Muscle of arm (tissue), 12 donors: Measurements from ENCODE around the gene CDH5. TPM values are rescaled to one million over a fixed set of nuclear protein-coding genes. Genes with fewer than 3 reads are reported as not detected.

Experiments used
- DNase-seq: peaks from one replicate; pipeline ENCODE4 v3.0.0-alpha.2; 2013
- polyA plus RNA-seq, 12 donors: library from polyadenylated mRNA; unstranded; fragments of 120-200 nt; gene quantifications; one replicate each; pipeline ENCODE4 v1.2.1, GENCODE V29; 2013; ENCODE audit not compliant: insufficient read length in 12 of 12

CDH5 gene
- polyA plus RNA-seq, 12 donors = 77.8 to 91.5 (median 84.1) TPM; not detected in 1

DNA sequence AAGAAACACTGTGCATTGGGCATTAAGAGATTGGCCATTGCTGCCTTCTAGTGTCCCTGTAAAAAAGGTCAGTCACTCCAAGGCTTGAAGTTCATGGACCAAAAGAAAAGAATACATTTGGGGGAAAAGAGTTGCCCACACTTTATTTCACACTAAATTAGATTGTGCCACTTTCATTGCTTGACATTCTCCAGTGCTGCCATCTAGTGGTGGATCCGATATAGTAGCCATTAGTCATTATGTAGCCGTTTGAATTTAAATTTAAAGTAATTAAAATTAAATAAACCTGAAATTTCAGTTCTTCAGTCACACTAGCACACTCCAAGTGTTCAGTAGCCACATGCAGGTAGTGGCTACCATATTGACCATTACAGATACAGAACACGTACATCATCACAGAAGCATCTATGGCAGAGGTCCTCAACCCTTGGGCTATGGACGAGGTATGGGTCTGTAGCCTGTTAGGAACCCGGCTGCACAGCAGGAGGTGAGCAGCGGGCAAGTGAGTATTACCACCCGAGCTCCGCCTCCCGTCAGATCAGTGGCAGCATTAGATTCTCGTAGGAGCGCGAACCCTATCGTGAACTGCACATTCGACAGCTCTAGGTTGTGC, 21.9 kb upstream of the CDH5 start:
- no peak for DNase-seq

DNA sequence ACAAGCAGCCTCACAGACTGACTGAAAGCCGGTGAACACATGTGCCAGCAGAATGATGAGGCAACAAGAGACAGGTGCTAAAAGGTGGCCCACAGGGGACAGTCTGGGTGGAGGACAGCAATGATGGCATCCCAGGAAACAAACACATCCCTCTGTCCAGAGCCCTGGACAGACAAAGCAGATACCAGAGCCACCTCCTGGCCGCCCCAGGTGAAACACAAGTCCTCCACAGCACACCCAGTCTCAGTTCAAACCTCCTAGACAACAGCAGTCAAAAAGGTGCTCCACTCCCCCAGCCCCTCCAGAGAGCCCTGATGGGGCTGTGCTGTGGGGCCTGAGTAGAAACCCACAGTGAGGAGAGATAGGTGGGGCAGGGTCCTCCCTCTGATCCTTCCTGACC, 20.3 kb upstream of the CDH5 start:
- DNase-seq = no peak

DNA sequence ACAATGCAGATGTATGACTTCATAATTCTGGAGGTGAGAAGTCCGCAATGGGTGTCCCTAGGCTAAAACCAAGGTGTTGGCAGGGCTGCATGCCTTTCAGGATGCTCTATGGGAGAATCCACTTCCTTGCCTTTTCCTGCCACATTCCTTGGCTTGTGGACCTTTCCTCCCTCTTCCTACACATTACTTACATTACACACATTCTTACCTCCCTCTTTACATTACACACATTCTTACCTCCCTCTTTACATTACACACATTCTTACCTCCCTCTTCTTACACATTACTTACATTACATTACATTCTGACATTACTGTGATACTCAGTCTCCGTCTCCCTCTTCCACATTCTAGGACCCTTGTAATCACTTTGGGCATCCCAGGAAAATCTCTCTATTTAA, 14.2 kb upstream of the CDH5 start:
- DNase-seq = no peak

DNA sequence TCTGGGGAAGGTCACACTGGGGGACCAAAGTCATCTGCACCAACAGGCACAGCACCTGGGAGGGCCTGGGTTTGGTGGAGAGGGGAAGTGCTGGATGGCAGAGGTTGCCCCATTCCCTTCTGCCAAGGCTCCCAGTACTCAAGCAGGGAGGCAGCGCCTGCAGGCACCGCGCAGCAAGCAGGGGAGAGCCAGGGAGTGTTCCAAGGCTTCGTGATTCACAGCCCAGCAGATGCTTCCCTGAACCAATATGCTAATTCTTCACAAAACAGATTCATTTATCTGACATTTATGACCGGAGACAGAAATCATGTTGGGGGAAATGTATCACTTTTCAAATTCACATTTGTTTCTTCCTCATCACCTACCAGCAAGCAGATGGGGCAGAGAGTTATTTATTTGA, 13.4 kb upstream of the CDH5 start:
- DNase-seq = no peak

DNA sequence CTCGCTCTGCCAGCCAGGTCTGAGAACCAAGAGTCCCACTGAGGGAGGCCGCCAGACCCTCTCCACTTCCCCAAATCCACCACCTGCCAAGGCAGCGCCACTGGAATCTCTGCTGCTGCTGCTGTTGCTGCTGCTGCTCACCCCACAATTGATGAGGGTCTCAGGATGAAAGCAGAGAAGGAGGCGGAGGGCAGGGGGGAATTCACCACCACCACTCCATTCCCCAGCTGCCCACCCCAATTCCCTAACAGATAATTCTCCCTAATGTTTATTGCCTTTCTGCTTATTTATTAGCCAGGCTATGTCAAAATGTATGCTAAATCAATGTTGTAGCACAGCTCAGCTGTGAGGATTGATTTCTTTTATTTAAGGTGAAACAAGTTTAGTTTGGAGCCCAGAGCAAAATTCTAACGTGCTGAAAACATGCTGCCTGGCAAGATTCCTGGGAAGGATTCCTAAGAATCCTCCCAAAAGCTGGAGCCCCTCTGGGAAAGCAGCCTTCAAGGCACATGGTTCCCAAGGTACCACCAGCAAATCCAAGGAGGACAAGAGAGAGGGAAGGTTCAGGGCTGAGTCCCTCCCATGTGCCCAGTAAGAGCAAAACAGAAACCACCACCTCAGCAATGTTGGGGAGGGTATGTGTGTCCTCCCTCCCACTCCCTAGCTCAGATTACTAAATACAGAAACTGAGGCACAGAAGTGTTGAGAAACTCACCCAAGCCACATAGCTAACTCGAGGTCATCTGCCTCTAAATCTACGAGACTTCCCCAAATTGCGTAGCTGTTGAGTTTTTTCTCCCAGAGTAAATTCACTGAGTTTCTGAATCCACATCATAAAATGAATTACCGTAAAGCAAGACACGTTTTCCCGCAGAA, 12.2 kb upstream of the CDH5 start:
- no peak for DNase-seq

DNA sequence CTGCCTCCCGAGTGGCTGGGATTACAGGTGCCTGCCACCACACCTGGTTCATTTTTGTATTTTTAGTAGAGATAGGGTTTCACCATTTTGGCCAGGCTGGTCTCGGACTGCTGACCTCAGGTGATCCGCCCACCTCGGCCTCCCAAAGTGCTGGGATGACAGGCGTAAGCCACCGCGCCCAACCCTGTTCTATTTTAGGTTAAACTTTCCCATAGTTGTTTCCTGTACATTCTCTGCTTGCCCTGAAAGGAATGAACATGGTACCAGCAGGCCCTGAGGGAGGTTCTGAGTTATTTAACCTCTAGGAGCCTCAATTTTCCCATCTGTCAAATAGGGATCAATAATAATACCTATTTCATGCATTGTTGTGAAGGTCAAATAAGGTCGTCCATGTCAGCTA, 11.0 kb upstream of the CDH5 start:
- no peak for DNase-seq

DNA sequence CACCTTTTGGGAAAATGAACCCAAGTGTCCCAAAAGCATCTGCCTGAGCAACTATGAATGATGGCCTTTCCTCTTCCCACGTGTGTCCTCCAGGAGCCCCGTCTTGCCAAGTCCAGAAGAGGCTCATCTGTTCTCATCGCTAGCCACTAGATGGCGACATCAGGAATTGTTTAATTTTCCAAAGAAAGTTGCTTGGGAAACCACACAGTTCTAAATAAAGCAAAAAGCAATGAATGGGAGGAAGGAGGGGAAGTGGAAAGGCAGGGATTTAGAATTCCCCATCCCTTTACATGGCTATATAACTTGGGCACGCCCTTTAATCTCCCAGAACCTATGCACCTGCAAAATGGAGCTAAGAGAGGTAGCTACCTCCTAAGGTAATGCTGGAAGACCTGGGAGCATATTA, 9.0 kb upstream of the CDH5 start:
- peak; percentile 89 for DNase-seq

DNA sequence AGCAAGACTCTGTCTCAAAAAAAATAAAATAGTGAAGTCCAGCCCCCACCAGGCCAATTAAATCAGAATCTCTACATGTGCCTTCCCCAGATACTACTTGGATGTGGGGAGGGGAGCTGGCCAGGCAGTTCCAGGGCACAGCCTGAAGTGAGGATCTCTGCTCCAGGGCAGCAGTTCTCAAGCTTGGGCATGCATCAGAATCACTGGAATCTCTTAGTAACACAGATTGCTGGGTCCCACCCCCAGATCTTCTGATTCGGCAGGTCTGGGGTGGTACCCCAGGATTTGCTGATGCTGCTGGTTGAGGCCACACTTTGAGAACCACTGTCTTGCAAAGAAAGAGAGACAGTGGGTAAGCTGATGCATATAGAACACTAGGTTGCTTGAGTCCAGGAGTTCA, 8.3 kb upstream of the CDH5 start:
- no peak for DNase-seq

DNA sequence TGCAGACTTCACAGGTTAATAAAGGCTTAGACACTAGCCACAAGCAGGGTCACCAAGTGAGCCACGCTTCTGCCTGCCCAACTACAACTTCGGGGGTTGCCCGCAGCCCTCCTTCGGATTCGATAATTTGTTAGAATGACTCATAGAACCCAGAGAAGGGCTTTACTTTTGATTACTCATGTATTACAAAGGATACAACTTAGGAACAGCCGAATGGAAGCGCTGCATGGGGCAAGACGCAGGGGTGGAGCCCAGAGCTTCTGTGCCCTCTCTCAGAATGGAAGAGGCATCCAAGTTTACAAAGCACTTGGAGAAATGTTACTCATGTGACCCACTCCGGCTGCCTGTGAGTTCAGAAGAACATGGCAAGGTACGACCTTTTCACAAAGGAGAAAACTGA, 7.5 kb upstream of the CDH5 start:
- DNase-seq = no peak

DNA sequence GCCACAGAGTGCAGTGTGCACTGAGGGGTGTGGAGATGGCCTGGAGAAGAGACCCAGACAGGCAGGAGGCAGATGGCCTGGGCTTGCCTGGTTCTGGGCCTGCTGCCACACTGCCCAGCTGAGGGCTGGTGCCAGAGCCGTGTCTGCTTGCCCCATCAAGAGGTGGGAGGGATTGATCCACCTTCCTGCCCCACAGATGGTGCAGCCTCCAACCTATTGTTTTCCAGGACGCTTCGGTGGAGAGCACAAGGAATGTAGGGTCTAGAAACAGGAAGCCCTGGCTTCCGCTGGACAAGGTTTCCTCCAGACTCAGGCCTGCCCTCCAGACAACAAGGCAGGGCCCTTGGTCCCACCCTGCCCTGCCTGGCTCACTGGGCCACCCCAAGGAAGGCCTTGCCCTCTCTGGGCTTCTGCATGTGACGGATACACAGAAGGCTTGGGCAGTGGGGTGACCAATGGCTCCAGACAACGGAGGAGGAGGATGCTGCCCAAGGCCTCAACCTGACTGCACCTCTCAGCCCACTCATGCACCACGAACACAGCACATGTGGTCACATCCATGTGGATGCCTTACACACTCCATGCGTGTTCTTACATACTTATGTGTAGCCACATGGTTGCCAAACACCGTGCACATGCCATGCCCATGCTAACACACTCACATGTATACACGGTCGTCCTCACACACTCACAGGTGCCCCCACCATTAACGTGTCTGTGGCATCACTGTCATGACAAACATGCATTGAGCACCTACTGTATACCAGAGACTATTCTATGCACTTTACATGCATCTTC, 6.5 kb upstream of the CDH5 start:
- no peak for DNase-seq

DNA sequence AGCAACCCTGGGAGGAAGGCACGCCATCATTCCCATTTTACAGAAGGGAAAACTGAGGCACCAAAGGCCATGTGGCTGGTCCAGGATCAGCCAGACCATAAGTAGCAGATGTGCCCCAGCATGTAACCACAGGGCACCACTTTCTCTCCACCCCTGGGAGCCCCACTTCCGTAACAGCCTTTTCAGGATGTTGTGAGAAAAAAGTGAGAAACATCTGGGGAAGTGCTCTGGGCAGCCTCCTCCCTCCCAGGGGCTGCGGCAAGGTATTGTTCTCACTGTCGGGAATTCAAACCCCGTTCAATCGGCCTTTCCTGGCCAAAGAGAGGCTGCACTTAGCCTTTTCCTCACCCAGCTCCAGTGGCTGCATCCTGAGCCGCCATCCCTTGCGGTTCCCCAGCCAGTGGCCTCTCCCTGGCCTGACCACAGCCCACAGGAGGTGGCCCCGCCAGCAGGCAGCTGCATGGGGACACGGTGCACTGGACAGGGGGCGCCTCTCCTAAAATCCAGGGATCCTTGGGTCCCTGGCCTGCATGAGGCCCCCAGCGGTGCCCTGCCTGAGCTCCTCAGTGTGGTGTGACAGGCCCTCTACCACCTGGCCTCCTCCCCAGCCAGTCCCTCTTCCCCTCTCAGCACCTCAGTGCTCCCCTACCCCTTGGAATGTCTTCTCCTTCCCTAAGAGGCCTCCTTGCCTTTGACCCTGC, 5.7 kb upstream of the CDH5 start:
- DNase-seq = no peak

DNA sequence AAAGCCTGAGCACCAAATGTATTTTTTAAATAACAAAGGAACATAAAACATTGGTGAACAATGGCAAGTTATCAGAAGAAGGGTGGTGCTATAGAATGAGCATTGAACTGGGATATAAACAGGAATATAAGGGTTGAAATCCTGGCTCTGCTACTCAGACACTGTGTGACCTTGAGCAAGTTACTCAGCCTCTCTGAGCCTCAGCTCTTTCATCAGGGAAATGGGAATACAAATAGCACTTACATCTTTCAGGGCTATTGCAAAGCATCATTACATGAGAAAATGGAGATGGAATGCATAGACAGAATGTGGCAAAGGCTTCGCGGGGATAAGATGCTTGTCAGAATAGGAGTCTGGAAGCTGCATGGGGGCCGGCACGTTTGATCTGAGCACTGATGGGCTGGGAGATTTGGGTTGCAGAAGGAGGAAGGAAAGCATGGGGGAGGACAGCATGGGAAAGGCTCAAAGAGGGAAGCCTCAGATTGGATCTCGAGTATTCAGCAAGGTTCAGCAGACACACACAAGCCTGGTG, 4.8 kb upstream of the CDH5 start:
- no peak for DNase-seq

DNA sequence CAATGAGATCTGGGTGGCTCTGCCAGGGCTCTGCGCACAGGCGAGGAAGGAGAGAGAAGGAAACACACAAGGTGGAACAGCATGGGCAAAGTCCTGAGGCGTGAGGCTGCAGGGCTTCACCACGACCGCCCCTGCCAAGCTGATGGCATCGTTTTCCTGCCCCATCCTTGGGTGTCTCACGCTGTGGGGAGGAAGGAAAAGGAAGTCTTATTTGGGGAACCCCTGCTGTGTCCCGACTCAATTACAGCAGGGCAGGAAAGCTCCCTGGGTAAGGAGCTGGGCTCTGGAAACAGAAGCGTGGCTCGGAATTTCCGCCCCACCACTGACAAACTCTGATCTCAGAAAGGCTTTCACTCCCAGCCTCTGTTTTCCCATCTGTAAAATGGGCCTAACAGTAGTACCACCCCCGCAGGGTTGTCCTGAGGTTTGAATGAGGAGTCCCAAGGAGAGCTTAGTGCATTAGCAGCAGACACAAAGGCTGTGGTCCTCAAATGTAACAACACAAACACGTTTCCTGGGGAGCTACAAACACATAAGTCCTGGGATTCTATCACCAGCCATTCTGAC, 3.2 kb upstream of the CDH5 start:
- DNase-seq = no peak

DNA sequence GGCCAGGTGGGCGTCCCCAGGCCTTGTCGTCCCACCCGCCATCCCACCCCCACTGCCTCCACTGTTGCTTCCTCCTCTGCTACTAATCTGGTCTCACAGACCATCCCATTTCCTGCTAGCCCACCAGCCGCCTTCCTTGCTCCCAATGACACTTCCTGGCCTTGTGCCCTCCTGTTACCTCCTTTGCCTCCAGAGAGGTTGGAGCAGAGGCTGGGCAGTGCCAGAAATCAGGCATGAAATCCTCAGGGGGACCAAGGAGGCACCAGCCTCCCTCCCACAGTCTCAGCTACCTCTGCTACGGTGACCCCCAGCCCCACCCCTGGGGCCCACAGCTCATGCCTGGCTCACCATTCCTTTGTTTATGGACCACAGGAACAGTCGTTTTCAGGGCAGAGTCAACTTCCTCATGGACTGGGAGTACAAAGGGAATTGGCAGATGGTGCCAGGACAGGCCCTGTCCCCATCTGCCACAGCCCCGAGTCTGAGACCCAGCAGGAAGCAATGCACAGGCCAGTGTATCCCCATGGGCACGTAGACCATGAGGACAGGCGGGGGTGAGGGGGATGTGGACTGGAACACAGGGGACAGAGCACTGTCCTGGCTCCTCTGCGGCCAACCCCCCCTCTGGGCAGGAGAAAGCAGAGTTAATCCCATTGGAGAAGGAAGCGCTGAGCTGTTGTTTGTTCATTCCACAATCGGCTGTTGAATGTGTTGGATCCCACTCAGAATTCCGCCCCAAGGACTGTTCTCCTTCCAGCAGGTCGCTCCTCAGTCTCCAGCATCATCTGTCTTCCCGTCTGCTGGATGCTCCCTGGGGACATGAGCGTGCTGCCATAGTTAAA, 2.2 kb upstream of the CDH5 start:
- peak; percentile 74 for DNase-seq

DNA sequence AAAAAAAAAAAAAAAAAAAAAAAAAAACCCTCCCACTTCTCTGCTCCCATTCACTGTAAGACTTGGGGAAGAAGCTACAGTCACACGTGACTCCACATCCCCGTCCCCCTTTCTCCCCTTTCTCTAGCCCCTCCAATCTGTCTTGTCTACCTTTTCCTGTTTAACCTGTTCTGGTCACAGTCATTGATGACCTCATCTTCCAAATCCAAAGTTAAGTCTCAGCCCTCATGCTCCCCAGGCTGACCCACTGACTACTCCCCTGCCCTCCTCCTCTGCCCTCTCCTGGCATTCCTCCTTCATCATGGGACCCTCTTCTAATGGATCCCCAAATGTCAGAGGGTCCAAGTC, 1.6 kb upstream of the CDH5 start:
- DNase-seq = no peak

DNA sequence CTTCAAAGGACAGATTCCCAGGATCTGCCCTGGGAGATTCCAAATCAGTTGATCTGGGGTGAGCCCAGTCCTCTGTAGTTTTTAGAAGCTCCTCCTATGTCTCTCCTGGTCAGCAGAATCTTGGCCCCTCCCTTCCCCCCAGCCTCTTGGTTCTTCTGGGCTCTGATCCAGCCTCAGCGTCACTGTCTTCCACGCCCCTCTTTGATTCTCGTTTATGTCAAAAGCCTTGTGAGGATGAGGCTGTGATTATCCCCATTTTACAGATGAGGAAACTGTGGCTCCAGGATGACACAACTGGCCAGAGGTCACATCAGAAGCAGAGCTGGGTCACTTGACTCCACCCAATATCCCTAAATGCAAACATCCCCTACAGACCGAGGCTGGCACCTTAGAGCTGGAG, 840 bp upstream of the CDH5 start:
- peak; percentile 61 for DNase-seq

DNA sequence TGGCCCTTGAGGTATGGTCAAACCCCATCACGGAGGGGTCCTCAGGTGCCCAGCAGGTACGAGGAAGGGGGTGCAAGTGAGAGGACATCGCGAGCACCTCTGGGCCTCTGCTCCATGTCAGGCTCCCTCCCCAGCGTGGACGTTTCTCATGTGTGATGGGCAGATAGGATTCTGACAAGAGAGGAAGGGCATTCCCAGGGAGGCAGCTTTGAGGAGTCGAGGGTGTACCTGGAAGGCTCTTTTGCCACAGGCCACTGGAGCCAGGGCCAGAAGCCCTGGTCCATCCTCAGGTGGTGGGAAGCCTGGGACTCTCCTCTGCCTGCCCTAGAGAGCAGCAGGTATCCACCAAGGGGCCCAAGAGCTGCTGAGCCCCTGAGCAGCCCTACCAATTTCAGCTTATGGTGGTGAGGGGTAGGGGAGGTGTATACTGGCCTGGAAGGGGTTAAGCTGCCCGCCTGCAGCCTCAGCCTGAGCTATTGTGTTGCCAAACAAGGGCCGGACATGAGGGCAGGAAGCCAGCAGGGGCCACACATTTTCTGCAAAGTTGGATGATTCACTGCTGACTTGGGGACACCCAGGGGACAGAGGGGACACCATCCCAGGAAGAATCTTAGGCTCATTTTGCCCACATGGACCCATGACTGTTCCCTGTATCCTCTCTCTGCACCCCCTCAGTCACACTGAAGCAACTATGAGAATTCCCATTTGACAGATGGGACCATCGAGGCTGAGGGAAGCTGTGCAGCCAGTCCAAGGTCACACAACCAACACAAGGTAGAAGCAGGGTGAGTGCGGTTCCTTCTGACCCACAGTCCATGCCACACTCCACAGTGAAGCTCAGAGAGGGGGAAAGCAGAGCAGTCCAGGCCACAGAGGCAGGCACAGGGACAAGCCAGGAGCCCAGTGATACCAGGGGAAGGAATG, 1.7 kb downstream of the CDH5 start:
- no peak for DNase-seq

DNA sequence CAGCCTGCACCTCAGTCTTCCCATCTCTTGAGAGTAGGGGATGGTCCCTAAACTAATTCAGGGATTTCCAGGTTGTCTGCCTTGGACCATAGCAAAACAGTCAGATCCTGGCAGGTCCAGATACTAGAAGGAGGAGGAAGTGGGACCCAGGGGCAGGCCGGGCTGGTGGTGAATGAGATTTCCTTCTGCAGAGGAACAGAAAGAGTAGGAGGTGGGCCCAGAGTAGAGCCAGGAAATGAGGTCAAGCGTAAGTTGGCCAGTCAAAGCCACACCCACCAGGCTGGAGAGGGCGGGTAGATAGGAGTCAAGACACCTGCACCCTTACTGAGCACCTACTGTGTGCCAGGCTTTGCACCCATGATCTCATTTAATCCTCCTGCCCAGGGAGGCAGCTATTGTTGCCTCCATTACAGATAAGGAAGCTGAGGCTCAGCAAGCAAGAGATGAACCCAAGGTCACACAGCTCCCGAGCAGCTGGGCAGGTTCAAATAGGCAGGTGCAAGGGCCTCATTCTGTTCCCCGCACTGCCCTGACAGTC, 2.6 kb downstream of the CDH5 start:
- no peak for DNase-seq
